Measurements from ENCODE around the gene ALOX5AP.

DNA sequence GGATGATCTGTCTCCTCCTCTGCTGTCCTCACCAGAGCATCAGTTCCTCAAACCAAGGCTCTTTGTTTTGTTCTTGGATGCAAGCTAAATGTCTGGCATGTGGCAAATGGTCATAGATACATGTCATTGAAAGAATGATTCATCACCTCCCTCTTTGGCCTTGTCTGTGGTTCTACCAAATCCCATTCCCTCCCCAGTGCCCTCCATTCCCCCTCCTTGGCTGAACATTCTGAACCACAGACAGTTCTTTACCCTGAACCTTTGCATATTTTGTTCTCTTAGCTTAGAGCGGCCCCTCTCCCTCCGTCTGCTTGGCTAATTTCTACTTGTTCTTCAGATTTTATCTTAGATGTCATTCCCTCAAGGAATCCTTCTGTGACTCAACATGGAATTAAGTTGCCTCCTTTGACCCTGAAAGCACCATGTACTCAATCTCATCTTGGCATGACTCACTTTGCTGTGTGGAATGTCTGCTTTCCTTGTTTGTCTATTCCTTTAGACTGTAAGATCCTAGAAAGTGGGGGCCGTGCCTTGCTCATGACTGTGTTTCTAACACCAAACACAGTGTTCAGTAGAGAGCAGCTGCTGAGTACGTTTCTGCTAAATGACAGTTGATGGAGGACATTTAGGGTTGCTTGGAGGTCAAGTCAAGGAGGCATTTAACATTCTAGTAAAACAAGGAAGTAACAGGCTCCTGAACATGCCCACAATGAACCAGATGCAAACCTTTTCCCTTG lies 8.1 kb downstream of the ALOX5AP start:
- TF ChIP-seq, protein P1, sequence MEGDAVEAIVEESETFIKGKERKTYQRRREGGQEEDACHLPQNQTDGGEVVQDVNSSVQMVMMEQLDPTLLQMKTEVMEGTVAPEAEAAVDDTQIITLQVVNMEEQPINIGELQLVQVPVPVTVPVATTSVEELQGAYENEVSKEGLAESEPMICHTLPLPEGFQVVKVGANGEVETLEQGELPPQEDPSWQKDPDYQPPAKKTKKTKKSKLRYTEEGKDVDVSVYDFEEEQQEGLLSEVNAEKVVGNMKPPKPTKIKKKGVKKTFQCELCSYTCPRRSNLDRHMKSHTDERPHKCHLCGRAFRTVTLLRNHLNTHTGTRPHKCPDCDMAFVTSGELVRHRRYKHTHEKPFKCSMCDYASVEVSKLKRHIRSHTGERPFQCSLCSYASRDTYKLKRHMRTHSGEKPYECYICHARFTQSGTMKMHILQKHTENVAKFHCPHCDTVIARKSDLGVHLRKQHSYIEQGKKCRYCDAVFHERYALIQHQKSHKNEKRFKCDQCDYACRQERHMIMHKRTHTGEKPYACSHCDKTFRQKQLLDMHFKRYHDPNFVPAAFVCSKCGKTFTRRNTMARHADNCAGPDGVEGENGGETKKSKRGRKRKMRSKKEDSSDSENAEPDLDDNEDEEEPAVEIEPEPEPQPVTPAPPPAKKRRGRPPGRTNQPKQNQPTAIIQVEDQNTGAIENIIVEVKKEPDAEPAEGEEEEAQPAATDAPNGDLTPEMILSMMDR (IDR thresholded peaks at IDR 0.05), result no peak
- TF ChIP-seq POLR2A (IDR thresholded peaks at IDR 0.05), result no peak

All from vagina (tissue), 2 donors.